Epithelial cell of proximal tubule (primary cell): ENCODE measurements around the gene RGS11. TPM values are rescaled to one million over a fixed set of nuclear protein-coding genes. Genes with fewer than 3 reads are reported as not detected.

Experiments used
- DNase-seq: peaks from one replicate; pipeline ENCODE4 v3.0.0-alpha.2; 2011; ENCODE audit warnings: low read depth
- H3K4me3 ChIP-seq: 2 replicates; pipeline ENCODE4 v1.5.1; 2011; ENCODE audit warnings: low read depth, mild to moderate bottlenecking, low read length
- CTCF ChIP-seq: conservative IDR thresholded peaks from 2 replicates; pipeline ENCODE4 v1.5.1; 2012; ENCODE audit warnings: low read depth, mild to moderate bottlenecking, low read length
- total RNA-seq: library from RNA; depleted of rRNA; stranded (reverse); fragments of >200 nt; gene quantifications from 2 replicates; pipeline ENCODE4 v1.2.3, GENCODE V29; 2015

RGS11 gene
- total RNA-seq, 1 donor from 2014 or later, result 1.0 TPM

- no peak for TF ChIP-seq CTCF
- no peak for DNase-seq
- H3K4me3 ChIP-seq, result no peak overlapping the region
Observed at GRCh38 chr16:280005-280460, 4.3 kb upstream of the RGS11 start.

- no peak for TF ChIP-seq CTCF
- no peak overlapping the region for H3K4me3 ChIP-seq
- DNase-seq, result no peak
Observed at GRCh38 chr16:279531-279930, 3.8 kb upstream of the RGS11 start.

DNA sequence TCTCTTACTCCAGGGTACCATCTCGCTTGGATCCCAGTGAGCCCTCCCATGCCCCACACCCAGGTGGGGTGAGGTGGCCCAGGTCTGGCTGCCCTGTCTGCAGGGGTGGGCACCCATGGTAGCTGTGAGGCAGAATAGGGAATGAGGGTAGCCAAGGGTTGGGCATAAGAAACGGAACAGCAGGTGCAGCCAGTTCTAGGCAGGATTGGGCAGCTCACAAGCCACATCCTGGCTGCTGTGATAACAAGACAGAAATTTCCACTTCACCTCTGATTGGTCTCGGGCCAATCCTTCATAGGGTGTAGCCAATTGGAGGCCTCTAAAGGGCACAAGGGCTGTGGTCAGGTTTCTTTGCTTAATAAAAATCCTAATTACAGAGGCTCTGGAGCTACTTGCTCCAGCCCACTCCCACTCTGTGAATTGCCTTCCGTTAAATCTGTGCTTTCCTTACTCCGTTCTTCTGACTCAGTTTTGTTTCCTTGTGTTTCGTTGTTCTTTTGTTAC is 3.2 kb upstream of the RGS11 start:
- no peak for DNase-seq
- no peak overlapping the region for H3K4me3 ChIP-seq
- no peak for TF ChIP-seq CTCF

DNA sequence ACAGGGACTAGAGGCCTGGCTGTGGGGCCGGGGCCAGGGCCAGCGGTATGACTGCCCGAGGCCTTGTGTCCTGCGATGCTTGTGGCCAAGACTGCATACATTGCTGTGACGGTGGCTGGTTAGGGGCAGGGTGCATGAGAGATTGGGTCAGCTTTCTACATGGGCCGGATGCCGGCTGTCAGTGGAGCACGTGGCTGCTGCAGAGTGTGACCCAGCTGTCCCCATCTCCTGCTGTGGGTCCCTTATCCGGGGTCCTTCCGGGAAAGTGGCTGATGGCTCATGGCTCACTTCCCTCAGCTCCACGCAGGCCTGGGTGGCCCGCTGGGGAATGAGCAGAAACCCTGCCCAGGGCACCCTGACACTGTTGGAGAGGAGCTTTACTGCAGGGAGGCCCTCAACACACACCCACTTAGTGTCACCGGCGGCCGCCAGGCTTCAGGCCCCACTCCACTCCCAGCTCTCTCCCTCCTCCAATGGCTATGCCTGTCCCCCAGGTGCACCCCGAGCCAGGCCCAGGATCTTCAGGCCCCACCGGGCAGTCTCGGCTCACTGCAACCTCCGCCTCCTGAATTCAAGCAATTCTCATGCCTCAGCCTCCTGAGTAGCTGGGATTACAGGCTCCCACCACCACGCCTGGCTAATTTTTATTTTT is 808 bp upstream of the RGS11 start:
- DNase-seq, result no peak
- TF ChIP-seq CTCF, result no peak
- no peak overlapping the region for H3K4me3 ChIP-seq

GRCh38 chr16:275041-275641 is 603 bp downstream of the RGS11 start:
- H3K4me3 ChIP-seq, result peak overlapping the region; percentile 34
- DNase-seq, result no peak
- no peak for TF ChIP-seq CTCF

DNA sequence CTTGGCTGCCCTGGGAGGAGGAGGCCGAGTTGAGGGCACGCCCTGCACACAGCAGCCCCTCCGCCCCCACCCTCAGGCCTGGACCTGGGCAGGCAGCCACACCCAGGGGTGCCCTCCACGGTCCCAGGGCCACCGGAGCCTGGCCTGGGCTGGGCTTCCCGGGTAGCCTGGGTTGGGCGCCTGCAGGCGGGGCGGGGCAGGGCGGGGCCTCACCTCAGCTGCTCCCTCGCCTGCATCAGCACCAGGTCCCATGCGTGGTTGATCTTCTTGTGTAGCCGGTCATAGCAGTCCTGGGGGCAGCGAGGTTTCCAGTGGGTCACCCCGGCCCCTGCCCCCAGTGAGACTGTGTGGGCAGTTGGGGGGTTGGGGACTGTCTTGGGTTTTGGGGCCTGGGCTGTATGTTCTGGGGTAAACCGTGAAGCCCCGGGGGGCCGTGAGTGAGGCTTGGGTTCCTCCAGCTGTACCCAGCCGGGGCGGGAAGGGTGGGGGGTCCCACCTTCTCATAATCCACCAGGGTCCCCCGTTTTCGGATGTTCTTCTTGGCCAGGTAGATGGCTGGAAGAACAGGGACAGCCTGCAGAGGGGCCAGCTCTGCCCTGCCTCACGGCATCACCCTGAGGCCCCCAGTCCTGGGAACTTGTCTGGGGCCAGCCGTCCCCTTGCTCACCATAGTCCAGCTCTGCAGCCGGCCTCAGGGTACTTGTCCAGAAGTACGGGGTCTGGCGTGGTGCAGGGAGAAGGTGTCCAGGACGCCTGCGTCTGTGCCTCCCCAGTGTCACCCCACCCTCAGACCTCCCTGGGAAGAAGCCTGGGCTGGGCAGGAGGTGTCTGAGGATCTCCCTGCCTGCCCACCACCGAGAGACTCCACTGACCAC is 2.0 kb downstream of the RGS11 start:
- DNase-seq, result no peak
- TF ChIP-seq CTCF, result no peak
- no peak overlapping the region for H3K4me3 ChIP-seq
